Measurements from ENCODE around the gene ZSWIM6. TPM values are rescaled to one million over a fixed set of nuclear protein-coding genes. Genes with fewer than 3 reads are reported as not detected.

The ZSWIM6 gene
- total RNA-seq, 1 donor from 2014 or later, result 5.7 TPM

- Histone ChIP-seq H3K27ac (replicated peaks) (no peak overlapping the region), H3K4me1 (peaks cover 32% of the 10 kb centered on the region)
- intact Hi-C loops (cut with micrococcal nuclease), result no loop called here
These were observed 91.6 kb downstream of the ZSWIM6 start for GRCh38 chr5:61423487-61424145.

GRCh38 chr5:61425918-61426317, 93.9 kb downstream of the ZSWIM6 start:
- TF ChIP-seq CTCF (IDR thresholded peaks at IDR 0.05; ENCODE audit: borderline replicate concordance), result no peak
- Histone ChIP-seq H3K4me1 (peaks cover 42% of the 10 kb centered on the region), H3K9me3 (replicated peaks) (peaks cover 11% of the 10 kb centered on the region), H3K27ac (replicated peaks) (no peak overlapping the region), H3K36me3 (no peaks in the 10 kb centered on the region), H3K4me3 (no peak overlapping the region), H3K27me3 (ENCODE audit: low read depth) (no peaks in the 10 kb centered on the region)
- intact Hi-C loops (cut with micrococcal nuclease), result no loop called here
- no peak for DNase-seq

More at GRCh38 chr5:61423487-61424145, 91.6 kb downstream of the ZSWIM6 start:
- no peak for TF ChIP-seq CTCF (IDR thresholded peaks at IDR 0.05; ENCODE audit: borderline replicate concordance)
- DNase-seq, result no peak
- no peak overlapping the region for H3K4me3 ChIP-seq
- H3K27me3 ChIP-seq (ENCODE audit: low read depth), result no peaks in the 10 kb centered on the region
- peaks cover 11% of the 10 kb centered on the region for H3K9me3 ChIP-seq (replicated peaks)
- H3K36me3 ChIP-seq, result no peaks in the 10 kb centered on the region

- H3K27ac ChIP-seq (replicated peaks), result no peak overlapping the region
- no peaks in the 10 kb centered on the region for H3K36me3 ChIP-seq
- H3K4me3 ChIP-seq, result no peak overlapping the region
- H3K27me3 ChIP-seq (ENCODE audit: low read depth), result no peaks in the 10 kb centered on the region
- peaks cover 32% of the 10 kb centered on the region for H3K4me1 ChIP-seq
- intact Hi-C loops (cut with micrococcal nuclease), result no loop called here
- no peaks in the 10 kb centered on the region for H3K9me3 ChIP-seq (replicated peaks)
- DNase-seq, result no peak
- TF ChIP-seq CTCF (IDR thresholded peaks at IDR 0.05; ENCODE audit: borderline replicate concordance), result no peak
These were observed 97.8 kb downstream of the ZSWIM6 start for GRCh38 chr5:61429906-61430305.

- H3K4me1 ChIP-seq, result peaks cover 20% of the 10 kb centered on the region
- H3K36me3 ChIP-seq, result no peaks in the 10 kb centered on the region
- no peaks in the 10 kb centered on the region for H3K27me3 ChIP-seq (ENCODE audit: low read depth)
- H3K27ac ChIP-seq (replicated peaks), result no peak overlapping the region
- TF ChIP-seq CTCF (IDR thresholded peaks at IDR 0.05; ENCODE audit: borderline replicate concordance), result no peak
- intact Hi-C loops (cut with micrococcal nuclease), result no loop called here
- no peak for DNase-seq
- no peak overlapping the region for H3K4me3 ChIP-seq
- no peaks in the 10 kb centered on the region for H3K9me3 ChIP-seq (replicated peaks)
These were observed 100.0 kb downstream of the ZSWIM6 start for GRCh38 chr5:61431923-61432620.

GRCh38 chr5:61435368-61435767, 103.3 kb downstream of the ZSWIM6 start:
- H3K9me3 ChIP-seq (replicated peaks), result no peaks in the 10 kb centered on the region
- no peak overlapping the region for H3K4me3 ChIP-seq
- TF ChIP-seq CTCF (IDR thresholded peaks at IDR 0.05; ENCODE audit: borderline replicate concordance), result no peak
- H3K36me3 ChIP-seq, result no peaks in the 10 kb centered on the region
- no peak for DNase-seq
- intact Hi-C loops (cut with micrococcal nuclease), result no loop called here
- H3K27ac ChIP-seq (replicated peaks), result no peak overlapping the region
- no peaks in the 10 kb centered on the region for H3K27me3 ChIP-seq (ENCODE audit: low read depth)
- H3K4me1 ChIP-seq, result peaks cover 22% of the 10 kb centered on the region

All from left ventricle myocardium inferior (tissue), 1 donor.